Central memory CD8-positive, alpha-beta T cell (primary cell): ENCODE measurements around the gene HOXD12.

ENCODE experiments used
- ATAC-seq: fragments of 150-1000 bp; cut with Tn5 transposase; replicated peaks from 2 replicates; pipeline ENCODE4 v1.10.0; 2022; ENCODE audit warnings: mild to moderate bottlenecking, moderate FRiP score, moderate number of reproducible peaks; ENCODE audit not compliant: poor library complexity, severe bottlenecking; ENCODE audit errors: extremely low read depth
- DNase-seq, 2 donors: peaks; one replicate each; pipeline ENCODE4 v3.0.0; 2021; ENCODE audit warnings: low spot score in 2 of 2
- H3K27ac Mint-ChIP-seq: one replicate; pipeline ENCODE4 v1.8.0; 2022; ENCODE audit warnings: low read depth, mild to moderate bottlenecking, moderate library complexity, mixed read lengths
- H3K27me3 Mint-ChIP-seq: one replicate; pipeline ENCODE4 v1.8.0; 2022; ENCODE audit warnings: mixed read lengths
- H3K36me3 Mint-ChIP-seq: one replicate; pipeline ENCODE4 v1.8.0; 2022; ENCODE audit warnings: mild to moderate bottlenecking, moderate library complexity, mixed read lengths; ENCODE audit not compliant: insufficient read depth
- H3K4me1 Mint-ChIP-seq: one replicate; pipeline ENCODE4 v1.8.0; 2022; ENCODE audit warnings: mixed read lengths
- H3K4me3 Mint-ChIP-seq: one replicate; pipeline ENCODE4 v1.8.0; 2022; ENCODE audit warnings: mild to moderate bottlenecking, moderate library complexity, mixed read lengths
- H3K9me3 Mint-ChIP-seq: one replicate; pipeline ENCODE4 v1.8.0; 2022; ENCODE audit warnings: mixed read lengths

The HOXD12 gene

DNA sequence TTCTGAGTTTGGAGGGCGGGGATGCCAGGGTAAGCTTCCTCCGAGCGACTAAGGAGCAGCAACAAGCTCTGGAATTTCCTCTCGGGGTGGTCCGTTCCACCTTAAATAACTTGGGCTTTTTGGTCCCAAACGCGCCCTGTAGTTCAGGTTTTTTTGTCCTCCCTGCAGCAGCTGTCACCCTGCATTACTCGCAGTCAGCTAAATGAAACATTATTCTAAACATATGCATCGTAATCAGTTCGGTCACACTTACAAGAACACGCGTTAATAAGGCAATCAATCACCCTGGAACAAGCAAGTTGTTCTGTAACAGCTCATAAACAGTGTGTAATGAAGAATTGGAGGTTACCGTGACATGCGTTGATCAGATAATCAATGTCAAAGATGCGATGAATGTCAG, 24.1 kb upstream of the HOXD12 start:
- Mint-ChIP-seq H3K4me3 (no peak overlapping the region), H3K36me3 (peaks cover 15% of the 10 kb centered on the region), H3K27me3 (peaks cover 91% of the 10 kb centered on the region), H3K4me1 (peaks cover 8% of the 10 kb centered on the region), H3K27ac (no peak overlapping the region), H3K9me3 (peaks cover 13% of the 10 kb centered on the region)
- ATAC-seq (no peak), DNase-seq (no peak)

- no peak overlapping the region for H3K27ac Mint-ChIP-seq
- no peak overlapping the region for H3K4me3 Mint-ChIP-seq
- peaks cover 13% of the 10 kb centered on the region for H3K9me3 Mint-ChIP-seq
- DNase-seq (no peak), ATAC-seq (no peak)
- peaks cover 20% of the 10 kb centered on the region for H3K36me3 Mint-ChIP-seq
- H3K4me1 Mint-ChIP-seq: peaks cover 8% of the 10 kb centered on the region
- H3K27me3 Mint-ChIP-seq: peaks cover 89% of the 10 kb centered on the region
These were observed 23.5 kb upstream of the HOXD12 start for GRCh38 chr2:176076063-176076462.

- peaks cover 27% of the 10 kb centered on the region for H3K36me3 Mint-ChIP-seq
- DNase-seq (no peak), ATAC-seq (no peak)
- H3K4me1 Mint-ChIP-seq: peaks cover 8% of the 10 kb centered on the region
- H3K27ac Mint-ChIP-seq: no peak overlapping the region
- H3K9me3 Mint-ChIP-seq: peaks cover 13% of the 10 kb centered on the region
- H3K4me3 Mint-ChIP-seq: no peak overlapping the region
- peaks cover 89% of the 10 kb centered on the region for H3K27me3 Mint-ChIP-seq
These were observed 22.8 kb upstream of the HOXD12 start for GRCh38 chr2:176076796-176077195.

DNA sequence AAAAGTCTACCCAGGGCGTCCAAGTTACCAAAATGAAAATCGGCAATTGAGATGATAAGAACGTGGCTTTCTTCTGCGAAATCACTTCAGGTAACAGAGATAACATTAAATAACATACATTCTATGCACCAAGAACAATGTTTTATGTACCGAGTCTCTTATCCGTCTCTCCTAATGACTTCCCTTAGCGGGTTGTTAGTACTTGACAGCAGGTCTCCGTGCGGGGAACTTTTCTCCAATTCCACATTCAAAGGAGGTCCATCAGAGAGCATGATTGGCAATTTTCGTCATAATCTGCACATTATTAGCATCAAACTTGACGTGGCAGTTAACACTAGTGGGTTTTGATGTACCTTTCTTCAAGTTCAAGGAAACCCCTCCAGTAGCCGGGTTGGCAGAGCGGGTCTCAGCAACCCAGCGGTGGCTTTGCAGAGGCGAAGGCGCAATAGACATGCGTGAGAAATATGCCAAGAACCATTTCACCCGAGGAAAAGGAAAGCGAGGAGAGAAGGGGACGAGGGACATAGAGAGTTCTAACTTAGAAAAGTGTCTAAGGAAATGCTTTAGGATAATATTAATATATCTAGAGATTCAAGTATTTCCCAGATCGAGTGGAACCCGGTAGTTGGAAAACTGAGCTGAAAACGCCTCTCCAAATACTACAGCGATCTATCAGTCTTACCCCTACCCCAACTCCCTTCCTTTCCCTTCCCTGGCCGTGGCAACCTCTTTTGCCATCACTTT, 20.9 kb upstream of the HOXD12 start:
- Mint-ChIP-seq H3K27ac (peak overlapping the region; percentile 77), H3K36me3 (peaks cover 44% of the 10 kb centered on the region), H3K4me1 (peaks cover 8% of the 10 kb centered on the region), H3K27me3 (peaks cover 89% of the 10 kb centered on the region), H3K9me3 (peaks cover 13% of the 10 kb centered on the region), H3K4me3 (peak overlapping the region; percentile 68)
- DNase-seq (no peak), ATAC-seq (no peak)

- H3K4me1 Mint-ChIP-seq: peaks cover 8% of the 10 kb centered on the region
- H3K4me3 Mint-ChIP-seq: peak overlapping the region; percentile 68
- peaks cover 13% of the 10 kb centered on the region for H3K9me3 Mint-ChIP-seq
- H3K27ac Mint-ChIP-seq: peak overlapping the region; percentile 77
- ATAC-seq: no peak
- H3K27me3 Mint-ChIP-seq: peaks cover 89% of the 10 kb centered on the region
- DNase-seq: no peak
- H3K36me3 Mint-ChIP-seq: peaks cover 48% of the 10 kb centered on the region
These were observed 20.2 kb upstream of the HOXD12 start for GRCh38 chr2:176079285-176079830.

GRCh38 chr2:176079831-176080539, 19.6 kb upstream of the HOXD12 start:
- peak overlapping the region; percentile 68 for H3K4me3 Mint-ChIP-seq
- H3K27ac Mint-ChIP-seq: peak overlapping the region; percentile 86
- H3K27me3 Mint-ChIP-seq: peaks cover 89% of the 10 kb centered on the region
- peaks cover 13% of the 10 kb centered on the region for H3K9me3 Mint-ChIP-seq
- DNase-seq (no peak), ATAC-seq (no peak)
- H3K4me1 Mint-ChIP-seq: peaks cover 13% of the 10 kb centered on the region
- peaks cover 54% of the 10 kb centered on the region for H3K36me3 Mint-ChIP-seq

DNA sequence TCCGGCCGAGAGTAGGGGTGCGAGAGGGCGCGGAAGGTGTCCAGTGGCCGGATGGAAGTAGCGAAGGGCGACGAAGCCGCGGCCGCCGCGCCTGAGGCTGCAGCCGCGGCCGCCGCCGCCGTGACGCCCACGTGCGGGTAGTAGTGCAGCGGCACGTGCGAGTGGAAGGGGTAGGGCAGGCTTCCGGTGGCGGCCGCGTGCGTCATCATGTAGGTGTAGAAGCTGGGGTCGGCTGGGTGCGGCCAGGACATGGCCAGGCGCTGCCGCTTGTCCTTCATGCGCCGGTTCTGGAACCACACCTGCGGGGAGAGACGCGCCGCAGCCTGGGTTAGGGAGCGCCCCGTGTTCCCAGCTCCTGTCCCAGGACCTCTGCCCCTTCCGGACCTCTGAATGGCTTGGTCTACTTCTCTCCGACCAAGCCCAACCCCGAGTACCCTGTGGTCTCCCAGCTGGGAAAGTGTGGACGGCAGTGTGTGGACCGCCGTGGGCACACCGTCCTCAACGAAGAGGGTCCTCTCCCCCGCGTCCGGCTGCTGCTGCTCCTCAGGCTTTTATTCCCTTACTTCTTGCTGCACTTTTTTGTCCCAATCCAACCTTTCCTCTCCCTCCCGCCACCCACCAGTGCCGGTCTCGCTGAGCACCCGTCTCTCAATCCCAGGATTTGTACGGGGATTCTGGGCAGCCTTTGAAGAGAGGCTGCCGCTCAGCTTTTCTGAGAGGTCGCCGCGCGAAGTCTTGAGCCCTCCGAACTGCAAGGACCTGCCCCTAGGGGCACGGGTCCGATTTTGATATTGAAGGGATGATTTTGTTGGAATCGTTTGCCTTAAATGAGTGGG, 18.8 kb upstream of the HOXD12 start:
- Mint-ChIP-seq H3K36me3 (peaks cover 56% of the 10 kb centered on the region), H3K27me3 (peaks cover 89% of the 10 kb centered on the region), H3K4me1 (peaks cover 15% of the 10 kb centered on the region), H3K9me3 (peaks cover 10% of the 10 kb centered on the region), H3K27ac (peak overlapping the region; percentile 86), H3K4me3 (no peak overlapping the region)
- DNase-seq (peak in 1 of 2 donors; percentile 14), ATAC-seq (peak; percentile 36)

GRCh38 chr2:176081376-176081836, 18.2 kb upstream of the HOXD12 start:
- peak overlapping the region; percentile 86 for H3K27ac Mint-ChIP-seq
- no peak for DNase-seq
- peaks cover 4% of the 10 kb centered on the region for H3K9me3 Mint-ChIP-seq
- H3K27me3 Mint-ChIP-seq: peaks cover 89% of the 10 kb centered on the region
- H3K4me1 Mint-ChIP-seq: peaks cover 15% of the 10 kb centered on the region
- no peak overlapping the region for H3K4me3 Mint-ChIP-seq
- ATAC-seq: no peak
- peaks cover 61% of the 10 kb centered on the region for H3K36me3 Mint-ChIP-seq

DNA sequence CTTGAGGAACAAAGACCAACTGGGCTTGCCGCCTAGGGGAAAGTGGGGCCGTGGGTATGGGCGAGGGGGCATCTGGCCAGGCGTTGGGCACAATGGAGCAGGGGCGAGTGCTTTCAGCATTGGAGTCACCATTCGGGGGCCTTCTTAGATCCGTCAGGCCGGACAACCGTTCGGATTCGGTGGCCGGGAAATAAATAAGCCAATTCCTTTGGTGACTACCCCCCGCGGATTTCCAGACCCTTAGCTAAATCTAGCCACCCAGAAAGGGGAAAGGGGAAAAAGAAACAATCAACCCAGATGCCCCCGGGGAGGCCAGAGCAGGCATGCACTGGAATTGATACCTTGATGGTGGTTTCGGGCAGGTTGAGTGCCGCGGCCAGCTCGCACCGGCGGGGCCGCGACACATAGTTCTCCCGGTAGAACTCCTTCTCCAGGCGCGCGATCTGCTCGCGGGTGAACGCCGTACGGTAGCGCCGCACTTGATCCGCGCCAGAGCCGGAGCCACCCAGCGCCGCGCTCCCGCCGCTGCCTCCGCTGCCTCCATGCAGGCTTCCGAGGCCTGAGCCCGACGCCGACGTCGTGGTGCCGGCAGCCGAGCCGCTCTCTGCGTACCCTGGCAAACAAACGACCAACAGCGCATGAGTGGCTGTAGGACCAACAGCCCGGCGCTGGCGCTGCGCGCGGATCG, 17.6 kb upstream of the HOXD12 start:
- no peak for ATAC-seq
- H3K36me3 Mint-ChIP-seq: peaks cover 66% of the 10 kb centered on the region

GRCh38 chr2:176082525-176082823, 17.1 kb upstream of the HOXD12 start:
- peaks cover 90% of the 10 kb centered on the region for H3K27me3 Mint-ChIP-seq
- peak overlapping the region; percentile 55 for H3K4me3 Mint-ChIP-seq

More for the DNA sequence above, 17.6 kb upstream of the HOXD12 start:
- peak overlapping the region; percentile 55 for H3K4me3 Mint-ChIP-seq
- DNase-seq: no peak
- no peaks in the 10 kb centered on the region for H3K9me3 Mint-ChIP-seq
- H3K27ac Mint-ChIP-seq: peak overlapping the region; percentile 86
- peaks cover 15% of the 10 kb centered on the region for H3K4me1 Mint-ChIP-seq
- peaks cover 89% of the 10 kb centered on the region for H3K27me3 Mint-ChIP-seq

GRCh38 chr2:176082824-176083751, 16.5 kb upstream of the HOXD12 start:
- H3K27me3 Mint-ChIP-seq: peaks cover 93% of the 10 kb centered on the region
- no peaks in the 10 kb centered on the region for H3K9me3 Mint-ChIP-seq
- peaks cover 15% of the 10 kb centered on the region for H3K4me1 Mint-ChIP-seq
- H3K27ac Mint-ChIP-seq: peak overlapping the region; percentile 86
- ATAC-seq: no peak
- peak overlapping the region; percentile 55 for H3K4me3 Mint-ChIP-seq
- H3K36me3 Mint-ChIP-seq: peaks cover 75% of the 10 kb centered on the region
- DNase-seq: peak in 1 of 2 donors; percentile 13

More at GRCh38 chr2:176082525-176082823, 17.1 kb upstream of the HOXD12 start:
- Mint-ChIP-seq H3K27ac (peak overlapping the region; percentile 86), H3K9me3 (no peaks in the 10 kb centered on the region), H3K4me1 (peaks cover 15% of the 10 kb centered on the region), H3K36me3 (peaks cover 71% of the 10 kb centered on the region)
- DNase-seq (no peak), ATAC-seq (no peak)
